IMR-90 (cell line): ENCODE results near the gene CIART.

Experiments
- BHLHE40 ChIP-seq: fragments of 150-350 bp; IDR thresholded peaks from 2 replicates; pipeline ENCODE4 v1.6.1; 2016; ENCODE audit warnings: mild to moderate bottlenecking, low read depth, low read length
- CEBPB ChIP-seq: IDR thresholded peaks from 2 replicates; pipeline ENCODE4 v1.6.1; 2012; ENCODE audit warnings: low read depth, low read length, improper control_type of control experiment
- CTCF ChIP-seq: conservative IDR thresholded peaks from 2 replicates; pipeline ENCODE4 v1.5.1; 2012; ENCODE audit warnings: mild to moderate bottlenecking, low read depth, low read length, improper control_type of control experiment
- ELK1 ChIP-seq: fragments of 150-350 bp; IDR thresholded peaks from 2 replicates; pipeline ENCODE4 v1.6.1; 2016; ENCODE audit warnings: low read depth, mild to moderate bottlenecking, low read length, moderate library complexity, borderline replicate concordance
- MAFK ChIP-seq: IDR thresholded peaks from 2 replicates; pipeline ENCODE4 v1.6.1; 2012; ENCODE audit warnings: low read depth, low read length, improper control_type of control experiment
- MAZ ChIP-seq: IDR thresholded peaks from 2 replicates; pipeline ENCODE4 v1.6.1; 2012; ENCODE audit warnings: low read depth, mild to moderate bottlenecking, low read length, improper control_type of control experiment, moderate library complexity, borderline replicate concordance
- MXI1 ChIP-seq: IDR thresholded peaks from 2 replicates; pipeline ENCODE4 v1.6.1; 2012; ENCODE audit warnings: low read depth, mild to moderate bottlenecking, low read length, moderate library complexity, borderline replicate concordance
- NFE2L2 ChIP-seq: fragments of 150-350 bp; IDR thresholded peaks from 2 replicates; pipeline ENCODE4 v1.6.1; 2016; ENCODE audit warnings: low read depth, mild to moderate bottlenecking, low read length
- POLR2A ChIP-seq: IDR thresholded peaks from 2 replicates; pipeline ENCODE4 v1.6.1; 2012; ENCODE audit warnings: mild to moderate bottlenecking, low read depth, low read length
- RAD21 ChIP-seq: IDR thresholded peaks from 2 replicates; pipeline ENCODE4 v1.6.1; 2012; ENCODE audit warnings: low read length, improper control_type of control experiment
- RCOR1 ChIP-seq: IDR thresholded peaks from 2 replicates; pipeline ENCODE4 v1.6.1; 2012; ENCODE audit warnings: mild to moderate bottlenecking, low read length, improper control_type of control experiment; ENCODE audit not compliant: insufficient replicate concordance
- RFX5 ChIP-seq: IDR thresholded peaks from 2 replicates; pipeline ENCODE4 v1.8.0; 2012; ENCODE audit warnings: low read depth, mild to moderate bottlenecking, low read length, moderate library complexity
- SMC3 ChIP-seq: fragments of 150-350 bp; IDR thresholded peaks from 2 replicates; pipeline ENCODE4 v1.6.1; 2016; ENCODE audit warnings: low read depth, mild to moderate bottlenecking, antibody characterized with exemption, low read length, moderate library complexity
- USF2 ChIP-seq: fragments of 150-350 bp; IDR thresholded peaks from 2 replicates; pipeline ENCODE4 v1.6.1; 2017; ENCODE audit warnings: mild to moderate bottlenecking, antibody characterized with exemption, low read length, low read depth

DNA sequence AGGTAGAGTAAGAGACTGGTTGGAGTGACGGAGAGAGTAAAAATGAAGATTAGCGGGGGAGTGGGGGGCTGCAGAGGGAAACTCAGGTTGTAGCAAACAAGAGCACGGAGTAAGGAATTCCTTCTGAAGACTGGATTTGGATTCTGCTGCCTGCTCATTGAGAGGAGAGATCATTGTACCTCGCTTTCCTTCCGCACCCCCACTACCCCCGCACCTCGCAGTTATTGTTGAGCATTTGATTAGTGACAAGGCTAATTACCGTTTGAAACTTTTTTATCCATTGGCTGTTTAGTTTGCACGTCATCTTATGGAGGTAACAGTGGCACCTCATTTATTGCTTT is 39.4 kb downstream of the CIART start:
- TF ChIP-seq MXI1 (no peak), ELK1 (no peak), CTCF (no peak), RFX5 (no peak), BHLHE40 (no peak), POLR2A (no peak), MAFK (no peak), USF2 (no peak), CEBPB (no peak), RAD21 (no peak), NFE2L2 (no peak), RCOR1 (no peak), SMC3 (no peak), MAZ (no peak)
